ENCODE measurements around the gene PPM1E.
"Not testable (repeated sequence)": the region's sequence is repeated elsewhere in the genome, so short reads cannot be mapped to it uniquely, and the experiment has no call there.

PPM1E gene

DNA sequence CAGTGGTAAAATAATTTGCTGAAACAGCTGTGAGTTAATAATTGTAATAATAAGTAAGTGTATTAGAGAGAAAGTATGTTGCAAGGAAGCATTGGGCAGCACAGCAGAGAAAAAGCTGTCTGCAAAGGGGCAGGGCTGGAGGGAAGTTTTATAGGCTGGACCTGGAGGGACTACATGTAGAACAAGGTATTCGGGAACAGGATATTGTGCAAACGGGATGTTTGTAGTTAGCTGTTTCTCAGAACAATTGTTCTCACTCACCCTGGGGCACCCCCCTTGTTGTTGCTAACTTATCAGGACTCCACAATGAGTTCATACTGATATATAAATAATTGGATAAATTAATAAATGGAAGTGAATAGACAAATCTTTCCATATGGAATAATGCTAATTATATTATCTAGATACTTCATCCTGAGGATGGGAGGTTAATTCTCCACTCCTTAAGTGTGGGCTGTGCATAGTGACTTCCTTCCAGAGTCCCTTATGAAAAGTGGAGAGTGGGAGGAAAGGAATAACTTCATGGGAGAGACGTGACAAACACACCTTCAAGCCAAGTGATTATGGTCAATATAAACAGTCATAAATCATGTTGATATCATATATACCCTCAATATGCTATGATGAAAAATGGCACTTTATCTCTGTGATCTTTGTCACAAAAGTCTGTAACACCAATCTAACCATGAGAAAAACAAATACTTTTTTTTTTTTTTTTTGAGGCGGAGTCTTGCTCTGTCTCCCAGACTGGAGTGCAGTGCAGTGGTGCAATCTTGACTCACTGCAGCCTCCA lies 85.4 kb downstream of the PPM1E start:
- DNase-seq = no peak

DNA sequence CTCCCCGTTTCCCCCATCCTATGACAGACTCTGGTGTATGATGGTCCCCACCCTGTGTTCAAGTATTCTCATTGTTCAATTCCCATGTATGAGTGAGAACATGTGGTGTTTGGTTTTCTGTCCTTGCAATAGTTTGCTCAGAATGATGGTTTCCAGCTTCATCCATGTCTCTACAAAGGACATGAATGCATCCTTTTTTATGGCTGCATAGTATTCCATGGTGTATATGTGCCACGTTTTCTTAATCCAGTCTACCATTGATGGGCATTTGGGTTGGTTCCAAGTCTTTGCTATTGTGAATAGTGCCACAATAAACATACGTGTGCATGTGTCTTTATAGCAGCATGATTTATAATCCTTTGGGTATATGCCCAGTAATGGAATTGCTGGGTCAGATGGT lies 90.8 kb downstream of the PPM1E start:
- not testable (repeated sequence) for DNase-seq

DNA sequence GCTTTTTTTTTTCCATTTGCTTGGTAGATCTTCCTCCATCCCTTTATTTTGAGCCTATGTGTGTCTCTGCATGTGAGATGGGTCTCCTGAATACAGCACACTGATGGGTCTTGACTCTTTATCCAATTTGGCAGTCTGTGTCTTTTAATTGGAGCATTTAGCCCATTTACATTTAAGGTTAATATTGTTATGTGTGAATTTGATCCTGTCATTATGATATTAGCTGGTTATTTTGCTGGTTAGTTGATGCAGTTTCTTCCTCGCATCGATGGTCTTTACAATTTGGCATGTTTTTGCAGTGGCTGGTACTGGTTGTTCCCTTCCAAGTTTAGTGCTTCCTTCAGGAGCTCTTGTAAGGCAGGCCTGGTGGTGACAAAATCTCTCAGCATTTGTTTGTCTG lies 94.5 kb downstream of the PPM1E start:
- not testable (repeated sequence) for DNase-seq

DNA sequence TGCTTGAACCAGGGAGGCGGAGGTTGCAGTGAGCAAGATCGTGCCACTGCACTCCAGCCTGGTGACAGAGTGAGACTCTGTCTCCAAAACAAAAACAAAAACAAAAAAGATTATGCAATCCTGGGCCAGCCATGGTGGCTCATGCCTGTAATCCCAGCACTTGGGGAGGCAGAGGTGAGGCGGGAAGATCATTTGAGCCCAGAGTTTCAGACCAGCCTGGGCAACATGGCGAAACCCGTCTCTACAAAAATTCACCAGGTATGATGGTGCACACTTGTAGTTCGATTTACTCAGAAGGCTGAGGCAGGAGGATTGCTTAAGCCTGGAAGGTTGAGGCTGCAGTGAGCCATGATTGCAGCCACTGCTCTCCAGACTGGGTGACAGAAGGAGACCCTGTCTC lies 109.6 kb downstream of the PPM1E start:
- DNase-seq = no peak

DNA sequence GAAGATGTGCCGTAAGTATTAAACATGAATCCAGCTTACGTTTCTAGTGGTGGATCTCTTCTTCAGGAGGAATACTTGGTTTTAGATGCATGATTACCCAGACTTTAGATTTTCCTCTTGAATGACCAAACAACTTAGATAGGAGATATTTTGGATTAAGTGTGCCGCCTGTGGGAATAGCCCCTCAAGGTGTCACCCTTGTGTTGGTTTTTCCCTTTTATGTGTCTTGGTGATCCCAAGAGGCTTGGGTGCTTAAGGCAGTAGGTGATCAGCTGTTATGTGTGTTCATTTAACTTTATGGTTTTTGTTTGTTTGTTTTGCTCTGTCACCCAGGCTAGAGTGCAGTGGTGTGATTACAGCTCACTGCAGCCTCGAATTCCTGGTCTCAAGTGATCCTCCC lies 115.1 kb downstream of the PPM1E start:
- DNase-seq = no peak

DNA sequence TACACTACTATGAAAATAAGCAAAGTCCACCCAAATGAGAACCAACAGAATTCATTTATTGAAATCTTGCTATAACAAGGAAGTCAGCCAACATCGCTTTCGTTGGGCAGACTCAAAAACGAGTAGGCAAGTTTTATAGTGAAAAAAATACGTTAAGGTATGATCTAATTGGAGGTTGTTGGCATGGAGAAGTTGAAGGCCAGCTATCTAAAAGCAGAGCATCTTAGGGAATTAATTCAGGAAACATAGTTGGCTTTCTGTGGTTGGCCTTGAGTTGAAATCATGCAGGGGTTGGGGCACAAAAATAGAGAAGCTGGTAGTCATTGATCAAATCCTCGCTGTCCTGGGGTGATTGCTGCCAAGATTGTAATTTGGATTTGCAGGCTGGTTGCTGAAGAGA lies 118.3 kb downstream of the PPM1E start:
- DNase-seq = no peak

DNA sequence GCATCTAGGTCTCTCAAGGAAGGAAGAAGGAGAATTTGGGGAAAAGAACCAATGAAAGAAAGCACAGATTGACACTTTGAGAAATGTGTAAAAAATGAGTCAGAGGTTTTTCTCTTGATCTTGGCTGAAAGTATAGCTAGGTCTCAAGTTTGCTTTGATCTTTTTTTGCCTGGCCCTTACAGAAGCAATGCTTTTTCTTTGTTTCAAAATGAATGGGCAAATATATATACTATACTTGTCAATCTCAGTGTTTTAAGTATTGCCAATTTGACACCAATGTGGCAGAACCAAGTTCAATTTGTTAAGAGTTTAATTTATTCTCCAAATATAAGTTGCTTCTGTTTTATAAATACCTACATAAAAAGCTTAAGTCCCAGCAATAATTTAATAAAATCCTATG lies 119.6 kb downstream of the PPM1E start:
- no peak for DNase-seq

DNA sequence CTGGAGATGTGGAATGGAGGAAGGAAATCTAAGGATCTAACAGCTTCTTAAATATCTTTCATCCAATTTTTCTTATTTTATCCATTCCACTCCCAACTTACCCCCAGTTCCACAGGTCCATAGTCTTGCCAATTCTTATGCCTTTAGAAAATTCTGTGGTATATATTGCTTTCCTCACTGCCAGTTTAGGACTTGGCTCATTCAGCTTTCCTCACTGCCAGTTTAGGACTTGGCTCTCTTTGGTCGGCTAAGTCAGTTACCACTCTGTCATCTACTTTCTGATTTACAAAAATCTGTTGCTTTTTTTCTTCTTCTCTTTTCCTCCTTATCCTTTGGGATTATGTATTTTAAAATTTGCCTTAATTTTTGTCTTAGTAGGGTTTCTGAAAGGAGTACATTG lies 128.5 kb downstream of the PPM1E start:
- DNase-seq = no peak

DNA sequence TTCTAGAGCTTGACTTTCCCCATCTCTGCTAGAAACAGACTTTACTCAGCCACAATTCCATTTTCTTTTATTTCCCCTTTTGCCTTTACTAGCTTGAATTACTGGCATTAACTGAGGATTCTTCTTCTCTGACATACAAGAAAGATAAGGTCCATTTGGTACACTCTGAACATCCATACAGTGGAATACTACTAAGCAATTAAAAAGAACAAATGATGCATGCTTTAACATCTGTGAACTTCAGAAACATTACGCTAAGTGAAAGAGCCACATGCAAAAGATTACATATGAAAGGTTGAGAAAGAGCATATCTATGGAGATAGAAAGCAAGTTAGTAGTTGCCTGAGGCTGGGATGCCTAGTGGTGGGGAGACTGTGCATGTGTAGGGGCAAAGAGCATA lies 130.9 kb downstream of the PPM1E start:
- no peak for DNase-seq

DNA sequence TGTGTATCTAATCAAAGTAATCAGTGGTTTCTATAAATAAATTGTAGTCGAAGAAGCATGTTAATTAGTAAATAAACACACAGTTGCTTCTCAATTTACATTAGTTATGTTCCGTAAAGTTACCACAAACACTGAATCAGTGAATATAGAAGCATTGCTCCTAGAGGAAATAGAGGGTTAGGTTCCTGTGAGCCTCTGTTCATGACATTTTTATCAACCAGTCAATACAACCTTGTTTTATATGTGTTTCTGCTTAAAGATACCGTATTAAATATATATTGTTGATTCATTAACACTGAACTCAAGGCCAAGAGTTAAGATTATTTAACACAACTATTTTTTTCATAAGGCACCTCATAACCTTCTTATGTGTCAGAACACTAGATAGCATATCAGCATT lies 134.3 kb downstream of the PPM1E start:
- DNase-seq = no peak

DNA sequence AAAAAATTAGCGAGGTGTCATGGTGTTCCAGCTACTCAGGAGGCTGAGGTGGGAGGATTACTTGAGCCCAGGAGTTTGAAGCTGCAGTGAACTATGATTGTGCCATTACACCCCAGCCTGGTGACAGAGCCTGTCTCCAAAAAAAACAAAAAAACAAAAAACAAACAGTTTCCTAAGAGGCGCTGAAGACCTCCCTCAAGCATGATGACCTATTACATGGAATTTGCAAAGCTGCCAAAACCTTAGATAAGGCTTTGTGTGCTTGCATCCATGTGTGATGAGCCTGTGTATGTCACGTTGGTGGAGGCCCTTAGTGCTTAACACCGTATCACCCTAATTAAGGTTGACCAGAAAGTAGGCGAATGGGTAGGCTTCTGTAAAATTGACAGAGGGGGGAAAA lies 143.5 kb downstream of the PPM1E start:
- no peak for DNase-seq

DNA sequence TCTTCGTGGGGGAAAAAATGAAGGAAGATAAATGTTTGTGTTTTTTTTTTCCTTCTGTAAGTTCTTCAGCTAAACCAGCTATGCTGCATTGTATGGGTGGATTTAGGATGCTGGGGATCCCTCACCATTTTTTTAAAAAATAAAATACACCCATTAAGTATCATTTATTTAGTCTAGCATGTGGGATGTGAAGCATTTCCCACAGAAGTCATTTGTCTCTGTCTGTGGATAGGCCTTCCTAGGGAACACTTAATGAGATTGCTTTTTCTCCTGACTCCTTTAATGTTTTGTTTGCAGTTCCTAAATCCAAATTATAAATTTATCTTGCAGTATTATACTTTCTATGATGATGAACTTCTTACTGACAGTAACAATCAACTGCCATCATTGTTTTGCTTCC lies 146.7 kb downstream of the PPM1E start:
- no peak for DNase-seq

DNA sequence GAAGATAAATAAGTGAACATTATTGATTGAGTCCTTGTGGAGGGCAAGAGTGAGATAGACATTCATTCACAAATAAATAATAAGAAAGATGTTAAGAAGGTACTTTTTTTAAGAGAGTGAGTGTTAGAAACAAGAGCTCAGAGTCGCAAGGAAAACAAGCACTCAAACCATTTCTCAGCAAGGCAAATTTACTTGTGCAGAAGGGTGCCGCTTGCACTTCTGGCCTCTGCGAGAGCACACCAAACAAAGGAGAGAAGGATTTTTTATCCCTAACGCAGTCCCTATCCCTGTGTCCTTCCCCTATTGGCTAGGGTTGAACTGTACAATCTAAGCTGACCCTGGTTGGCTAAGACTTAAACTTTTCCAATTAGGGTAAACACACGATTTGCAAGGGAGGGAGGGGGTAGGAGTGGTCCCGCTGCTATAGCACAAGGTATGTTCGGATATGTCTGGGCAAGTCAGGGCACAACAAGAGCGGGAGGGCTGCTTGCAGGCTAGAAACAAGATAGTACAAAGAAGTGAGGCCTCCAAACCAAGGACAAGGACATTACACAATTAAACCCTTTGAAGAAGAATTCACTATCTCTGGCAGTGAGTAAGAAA lies 156.2 kb downstream of the PPM1E start:
- DNase-seq = no peak

DNA sequence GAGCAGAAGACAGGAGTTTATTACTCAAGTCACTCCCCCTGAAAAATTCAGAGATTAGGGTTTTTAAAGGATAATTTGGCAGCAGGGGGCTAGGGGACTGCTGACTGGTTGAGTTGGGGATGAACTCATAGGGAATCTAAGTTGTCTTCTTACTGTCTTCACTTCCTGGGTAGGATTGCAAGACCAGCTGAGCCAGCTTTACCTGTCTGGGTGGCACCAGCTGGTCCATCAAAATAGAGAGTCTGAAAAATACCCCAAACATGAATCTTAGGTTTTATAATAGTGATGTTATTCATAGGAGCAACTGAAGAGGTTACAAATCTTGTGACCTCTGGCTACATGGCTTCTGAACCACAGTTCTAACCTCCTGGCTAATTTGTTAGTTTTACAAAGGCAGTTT lies 157.9 kb downstream of the PPM1E start:
- DNase-seq = no peak

DNA sequence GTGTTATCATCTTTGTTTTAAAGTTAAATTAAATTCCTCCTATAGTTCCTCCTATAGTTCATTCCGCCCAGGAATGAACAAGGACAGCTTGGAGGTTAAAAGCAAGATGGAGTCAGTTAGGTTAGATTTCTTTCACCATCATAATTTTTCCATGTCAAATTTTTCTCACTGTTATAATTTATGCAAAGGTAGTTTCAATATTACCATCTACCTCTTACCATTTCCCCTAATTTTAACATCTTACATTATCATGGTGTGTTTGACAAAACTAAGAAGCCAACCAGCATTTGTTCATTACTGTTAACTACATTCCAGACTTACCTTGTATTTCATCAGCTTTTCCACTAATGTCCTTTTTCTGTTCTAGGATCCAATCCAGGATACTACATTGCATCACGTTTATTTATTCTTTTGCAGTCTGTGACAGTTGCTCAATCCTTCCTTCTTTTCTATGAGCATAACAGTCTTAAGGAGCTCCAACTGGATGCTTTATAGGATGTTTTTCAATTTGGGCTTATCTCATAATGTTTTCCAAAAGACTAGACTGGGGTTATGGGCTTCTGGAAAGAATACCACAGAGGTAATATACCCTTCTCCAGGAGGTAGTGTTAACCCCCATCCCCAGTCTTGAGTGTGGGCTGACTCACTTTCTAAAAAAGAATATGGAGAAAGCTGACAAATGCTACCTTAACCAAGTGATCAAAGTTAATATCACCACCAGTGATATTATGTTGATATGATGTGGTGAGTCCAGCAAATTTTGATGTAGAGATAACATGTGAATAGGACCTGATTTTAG lies 158.5 kb downstream of the PPM1E start:
- DNase-seq = no peak

DNA sequence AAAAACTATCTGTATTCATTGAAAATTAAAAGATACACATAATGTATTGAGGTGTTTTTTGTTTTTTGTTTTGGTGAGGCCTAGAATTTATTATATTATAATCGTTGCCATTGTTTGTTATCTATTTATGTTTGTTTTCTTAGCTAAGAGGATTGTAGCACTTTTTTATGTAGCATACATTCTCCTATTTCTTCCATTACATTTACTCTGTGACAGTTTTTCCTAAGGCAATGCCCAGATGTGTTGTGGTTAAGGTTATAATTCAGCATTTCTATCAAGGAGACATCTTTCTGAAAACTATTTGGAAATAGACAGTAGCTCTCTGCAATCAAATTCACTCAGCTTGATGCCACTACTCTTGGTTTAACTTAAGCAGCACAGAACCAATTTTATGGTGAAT lies 161.6 kb downstream of the PPM1E start:
- no peak for DNase-seq

DNA sequence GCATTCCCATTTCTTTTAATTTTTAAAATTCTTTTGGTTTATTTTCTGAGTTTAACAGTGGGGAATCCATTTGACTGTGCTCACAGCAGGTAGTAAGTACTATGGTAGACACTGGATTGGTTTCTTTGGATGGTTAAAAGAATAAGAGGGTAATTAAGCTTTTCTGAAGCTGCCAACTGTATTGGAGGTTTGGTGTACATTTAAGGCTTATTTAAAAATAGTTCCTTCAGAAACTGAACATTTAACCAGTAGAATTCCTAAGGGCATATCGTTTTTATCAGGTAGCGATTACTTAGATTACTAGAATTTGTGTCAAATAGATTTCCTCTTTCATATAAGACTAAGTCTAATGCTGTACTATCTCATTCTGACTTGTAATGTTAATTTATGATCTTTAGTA lies 162.4 kb downstream of the PPM1E start:
- DNase-seq = no peak

DNA sequence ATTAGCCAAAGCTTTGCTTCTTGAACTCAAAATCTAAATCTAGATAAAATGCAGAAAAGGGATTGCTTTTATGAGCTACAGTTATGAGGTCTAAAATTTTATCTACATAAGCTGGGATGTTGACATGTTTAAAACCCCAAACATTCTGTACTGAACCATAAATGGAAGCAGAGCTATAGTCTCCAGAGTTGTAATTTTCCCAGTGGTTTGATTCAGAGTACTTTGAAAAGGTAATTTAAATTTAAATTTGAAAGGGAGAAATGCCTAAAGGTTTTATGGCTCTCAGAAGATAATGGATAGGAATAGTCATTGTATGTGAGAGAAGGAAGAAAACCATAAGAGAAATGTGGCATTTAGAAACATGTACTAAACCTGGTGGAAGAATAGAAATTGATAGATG lies 163.2 kb downstream of the PPM1E start:
- no peak for DNase-seq

DNA sequence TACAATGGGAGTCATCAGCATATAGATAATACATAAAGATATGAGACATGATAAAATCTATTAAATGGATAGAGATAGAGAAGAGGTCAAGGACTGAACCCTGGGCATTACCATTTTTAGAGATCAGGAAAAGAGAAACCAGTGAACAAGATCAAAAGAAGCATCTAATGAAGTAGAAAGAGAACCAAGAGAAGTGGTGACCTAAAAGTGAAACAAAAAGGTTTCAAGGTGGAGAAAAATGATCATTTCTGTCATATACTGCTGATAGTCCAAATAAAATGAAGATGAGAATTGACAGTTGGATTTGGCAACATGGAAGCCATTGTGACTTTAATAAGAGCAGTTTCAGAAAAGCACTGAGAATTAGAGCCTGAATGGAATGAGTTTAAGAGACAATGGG lies 165.1 kb downstream of the PPM1E start:
- DNase-seq = no peak

DNA sequence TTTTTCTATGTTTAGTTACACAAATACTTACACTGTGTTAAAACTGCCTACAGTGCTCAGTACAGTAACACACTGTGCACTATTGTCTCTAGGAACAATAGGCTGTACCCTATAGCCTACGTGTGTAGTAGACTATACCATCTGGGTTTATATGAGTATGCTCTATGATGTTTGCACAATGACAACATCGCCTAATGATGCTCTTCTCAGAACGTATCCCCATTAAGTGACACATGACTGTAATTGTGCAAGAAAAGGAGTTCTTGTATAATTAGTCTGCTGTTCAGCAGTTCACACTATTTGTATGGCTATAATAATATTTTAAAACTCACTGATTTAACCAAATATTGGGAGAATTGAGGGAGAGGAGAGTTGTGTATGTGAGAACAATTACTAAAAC lies 177.3 kb downstream of the PPM1E start:
- DNase-seq = no peak

DNA sequence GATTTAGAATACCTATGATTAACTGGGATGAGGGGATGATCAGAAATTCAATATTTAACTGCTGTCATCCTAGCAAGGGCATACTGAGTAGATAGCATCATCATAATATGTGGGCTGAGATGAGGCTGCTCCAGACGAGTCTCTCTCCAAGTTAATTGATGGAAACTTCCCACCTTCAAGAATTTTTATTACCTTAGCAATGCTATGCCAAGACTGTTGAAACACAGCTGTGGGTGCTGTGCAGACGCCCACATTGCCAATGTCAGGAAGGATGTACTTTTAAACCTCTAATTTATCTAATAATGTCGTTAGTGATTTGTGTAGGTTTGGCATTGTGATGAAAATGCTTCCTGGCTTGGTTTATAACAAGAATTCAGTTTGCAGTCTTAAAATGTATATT lies 180.6 kb downstream of the PPM1E start:
- DNase-seq = peak in 2 of 51 donors; percentile 1 to 30

DNA sequence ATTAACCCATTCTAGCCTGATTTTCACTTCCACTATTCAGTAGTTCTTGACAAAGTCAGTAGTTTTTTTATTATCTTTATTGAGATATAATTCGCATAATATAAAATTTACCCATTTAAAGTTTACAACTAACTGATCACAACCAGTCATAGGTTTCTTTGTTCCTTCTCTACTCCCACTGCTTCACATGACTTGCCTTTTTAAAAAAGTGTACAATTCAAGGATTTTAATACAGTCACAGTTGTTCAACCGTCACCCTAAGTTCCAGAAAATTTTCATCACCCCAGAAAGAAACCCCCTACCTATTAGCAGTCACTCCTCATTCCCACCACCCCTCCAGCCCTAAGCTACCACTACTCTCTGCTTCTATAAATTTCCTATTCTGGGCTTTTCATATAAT lies 188.5 kb downstream of the PPM1E start:
- DNase-seq = no peak

DNA sequence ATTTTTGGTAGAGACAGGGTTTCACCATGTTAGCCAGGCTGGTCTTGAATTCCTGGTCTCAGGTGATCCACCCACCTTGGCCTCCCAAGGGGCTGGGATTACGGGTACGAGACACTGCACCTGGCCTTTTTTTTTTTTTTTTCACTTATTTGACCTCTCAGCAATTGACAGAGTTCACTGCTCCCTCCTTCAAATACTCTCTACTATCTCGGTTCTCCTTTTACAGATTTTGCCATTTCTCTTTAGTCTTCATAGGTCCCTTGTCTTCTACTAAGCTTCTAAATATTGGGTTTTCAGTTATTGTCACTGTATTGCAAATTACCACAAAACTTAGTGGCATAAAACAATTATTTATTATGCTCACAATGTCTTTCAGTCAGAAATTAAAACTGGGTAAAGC lies 191.8 kb downstream of the PPM1E start:
- DNase-seq = no peak
